Ishikawa (cell line): ENCODE data around the gene NKX1-1.

Experiments
- CEBPB ChIP-seq: IDR thresholded peaks from 2 replicates; pipeline ENCODE4 v1.6.1; 2012
- CREB1 ChIP-seq: IDR thresholded peaks from 2 replicates; pipeline ENCODE4 v1.6.1; 2012; ENCODE audit warnings: low read depth
- EGR1 ChIP-seq: IDR thresholded peaks from 2 replicates; pipeline ENCODE4 v1.6.1; 2012
- EP300 ChIP-seq: IDR thresholded peaks from 2 replicates; pipeline ENCODE4 v1.6.1; 2012; ENCODE audit warnings: borderline replicate concordance
- FOXM1 ChIP-seq: IDR thresholded peaks from 2 replicates; pipeline ENCODE4 v1.6.1; 2012; ENCODE audit warnings: low read depth, borderline replicate concordance
- MAX ChIP-seq: IDR thresholded peaks from 2 replicates; pipeline ENCODE4 v1.6.1; 2012
- NFIC ChIP-seq: IDR thresholded peaks from 2 replicates; pipeline ENCODE4 v1.6.1; 2012
- RAD21 ChIP-seq: IDR thresholded peaks from 2 replicates; pipeline ENCODE4 v1.6.1; 2012; ENCODE audit warnings: low read depth
- REST ChIP-seq: IDR thresholded peaks from 2 replicates; pipeline ENCODE4 v1.6.1; 2012; ENCODE audit warnings: low read depth, mild to moderate bottlenecking
- TAF1 ChIP-seq: IDR thresholded peaks from 2 replicates; pipeline ENCODE4 v1.6.1; 2012; ENCODE audit warnings: low read depth, mild to moderate bottlenecking
- TCF12 ChIP-seq: IDR thresholded peaks from 2 replicates; pipeline ENCODE4 v1.6.1; 2012; ENCODE audit warnings: low read depth
- TEAD4 ChIP-seq: IDR thresholded peaks from 2 replicates; pipeline ENCODE4 v1.6.1; 2012
- USF1 ChIP-seq: IDR thresholded peaks from 2 replicates; pipeline ENCODE4 v1.6.1; 2012
- YY1 ChIP-seq: IDR thresholded peaks from 2 replicates; pipeline ENCODE4 v1.6.1; 2012; ENCODE audit warnings: low read depth

GRCh38 chr4:1445716-1446445, 39.6 kb upstream of the NKX1-1 start:
- TF ChIP-seq YY1 (no peak), EP300 (no peak), USF1 (no peak), CEBPB (no peak), MAX (no peak), EGR1 (no peak), CREB1 (no peak), RAD21 (no peak), TAF1 (no peak), NFIC (no peak), TEAD4 (no peak), FOXM1 (no peak), TCF12 (no peak), REST (no peak)
